Stimulated activated CD4-positive, alpha-beta T cell treated with anti-CD3 and anti-CD28 coated beads, TNF-alpha, amount 100 ng/mL, for 48 hours (primary cell): ENCODE results near the gene NGEF.

ENCODE experiments used
- DNase-seq, 3 donors: peaks; one replicate each; pipeline ENCODE4 v3.0.0-alpha.2; 2020; ENCODE audit warnings: low read depth in 3 of 3

Gene NGEF

DNA sequence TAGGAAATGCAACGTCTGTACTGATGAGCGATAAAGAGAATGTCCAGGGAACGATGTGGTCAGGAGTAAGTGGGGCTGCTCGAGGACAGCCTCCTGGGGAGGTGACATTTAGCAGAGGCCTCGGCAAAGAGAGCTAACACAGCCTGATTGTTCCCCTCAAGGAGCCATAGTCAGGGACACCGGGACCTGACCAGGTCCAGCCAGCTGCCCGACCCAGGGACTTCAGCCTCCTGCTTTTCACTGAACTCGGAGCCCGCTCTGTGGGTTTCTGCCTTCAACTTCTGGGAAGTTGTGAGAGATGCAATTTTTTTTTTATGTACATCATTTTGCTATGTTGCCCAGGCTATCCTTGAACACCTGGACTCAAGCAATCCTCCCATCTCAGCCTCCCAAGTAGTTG lies 29.5 kb upstream of the NGEF start:
- no peak for DNase-seq

DNA sequence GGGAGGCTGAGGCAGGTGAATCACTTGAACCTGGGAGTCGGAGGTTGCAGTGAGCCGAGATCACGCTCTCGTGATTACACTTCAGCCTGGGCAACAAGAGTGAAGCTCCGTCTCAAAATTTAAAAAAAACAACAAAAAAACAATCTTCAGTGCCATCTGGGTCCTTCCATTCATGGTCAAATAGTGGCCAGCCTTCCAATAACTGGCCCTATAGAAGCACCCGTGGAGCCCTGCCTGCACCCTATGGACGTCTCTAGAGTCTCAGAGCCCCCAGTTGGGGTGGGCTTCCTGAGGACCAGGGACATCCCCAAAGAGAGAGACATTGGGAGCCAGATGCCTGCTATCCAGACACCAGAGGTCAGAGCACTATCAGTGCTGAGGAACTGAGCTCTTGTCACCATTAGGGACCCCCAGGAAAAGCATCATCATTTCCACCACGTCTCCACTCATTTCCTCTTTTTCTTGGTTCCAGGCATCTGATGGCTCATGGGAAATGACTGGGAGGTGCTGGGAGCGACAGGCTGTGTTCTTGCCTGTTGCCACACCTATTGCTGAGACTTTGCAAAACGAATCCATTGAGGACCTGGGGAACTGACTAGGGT lies 28.8 kb upstream of the NGEF start:
- DNase-seq: no peak

DNA sequence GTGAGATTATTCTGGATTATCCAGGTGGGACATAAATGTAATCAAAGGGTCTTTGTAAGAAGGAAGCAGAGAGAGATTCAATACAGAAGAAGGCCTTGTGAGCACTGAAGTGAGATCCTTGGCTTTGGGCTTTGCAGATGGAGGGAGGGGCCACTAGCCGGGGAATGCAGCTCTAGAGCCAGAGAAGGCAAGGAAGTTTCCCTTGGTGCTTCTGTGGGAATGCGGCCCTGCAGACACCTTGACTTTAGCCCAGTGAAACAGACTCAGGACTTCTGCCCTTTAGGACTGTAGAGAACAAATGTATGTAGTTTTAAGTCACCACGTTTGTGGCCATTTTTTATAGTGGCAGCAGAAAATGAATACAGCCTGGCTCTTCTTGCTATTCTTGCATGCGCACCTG lies 27.5 kb upstream of the NGEF start:
- DNase-seq: no peak

DNA sequence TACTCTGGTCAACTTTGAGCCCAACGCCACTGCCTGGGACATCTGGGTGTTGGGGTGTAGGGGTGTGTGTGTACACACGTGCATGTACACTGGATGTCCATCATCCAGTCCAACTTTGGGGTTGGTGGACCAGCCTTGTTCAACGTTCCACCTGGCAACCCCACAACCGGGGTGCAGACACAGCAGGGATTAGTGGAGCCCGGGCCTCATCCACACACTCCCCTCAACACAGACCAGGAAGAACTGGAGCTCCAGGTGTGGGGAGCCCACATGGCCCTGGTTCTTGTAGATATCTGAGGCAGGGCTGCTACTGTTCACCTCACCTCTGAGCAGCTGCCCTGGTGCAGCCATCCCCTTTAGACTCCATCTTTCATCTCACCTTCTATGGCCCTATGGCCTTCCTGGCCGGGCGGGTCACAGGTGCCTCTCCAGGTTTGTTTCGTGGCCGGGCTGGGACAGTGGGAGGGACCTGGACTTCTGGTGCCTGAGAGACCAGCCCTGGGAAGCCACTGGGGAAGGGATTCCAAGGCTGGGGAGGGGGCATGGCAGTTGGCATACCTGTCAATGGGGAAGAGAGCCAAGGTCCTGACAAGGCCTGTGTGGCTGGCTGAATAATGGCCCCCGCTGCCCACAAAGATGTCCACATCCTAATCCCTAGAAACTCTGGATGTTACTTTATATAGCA lies 26.9 kb upstream of the NGEF start:
- no peak for DNase-seq

DNA sequence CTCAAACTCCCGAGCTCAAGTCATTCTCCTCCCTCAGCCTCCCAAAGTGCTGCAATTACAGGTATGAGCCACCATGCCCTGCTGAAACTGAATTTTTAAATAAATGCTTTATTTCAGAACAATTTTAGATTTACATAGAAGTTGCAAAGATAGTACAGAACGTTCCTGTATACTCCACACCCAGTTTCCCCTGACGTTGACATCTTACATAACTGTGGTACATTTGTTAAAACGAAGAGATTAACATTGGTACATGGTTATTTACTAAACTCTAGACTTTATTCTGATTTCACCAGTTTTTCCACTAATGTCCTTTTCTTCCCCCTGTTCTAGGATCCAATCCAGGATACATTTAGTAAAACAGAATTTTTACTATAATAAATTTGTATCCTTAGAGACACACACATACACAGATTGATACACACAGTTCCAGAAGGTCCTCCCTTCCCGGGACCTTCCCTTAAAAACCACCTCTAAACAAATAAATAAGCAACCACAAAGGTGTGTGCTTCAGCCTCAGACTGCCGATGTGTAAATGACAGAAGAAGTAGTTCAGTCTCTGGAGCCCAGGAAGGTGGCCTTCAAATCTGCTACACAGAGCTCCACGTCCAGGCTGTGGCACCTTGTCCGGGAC lies 26.3 kb upstream of the NGEF start:
- DNase-seq: no peak

DNA sequence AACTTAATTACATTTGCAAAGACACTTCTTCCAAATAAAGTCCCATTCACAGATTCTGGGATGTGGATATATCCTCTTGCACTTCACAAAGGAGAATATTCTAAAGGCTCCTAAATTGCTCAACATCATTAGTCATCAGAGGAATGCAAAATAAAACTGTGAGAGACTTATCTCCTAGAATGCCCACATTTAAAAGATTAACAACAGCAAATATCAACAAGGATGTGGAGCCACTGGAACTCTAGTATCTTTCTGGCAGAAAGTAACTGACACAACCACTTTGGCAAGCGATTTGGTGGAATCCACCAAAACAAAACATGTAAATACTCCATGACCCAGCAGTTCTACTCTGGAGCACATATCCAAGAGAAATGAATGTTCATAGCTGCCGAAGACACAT lies 24.0 kb upstream of the NGEF start:
- DNase-seq: no peak

DNA sequence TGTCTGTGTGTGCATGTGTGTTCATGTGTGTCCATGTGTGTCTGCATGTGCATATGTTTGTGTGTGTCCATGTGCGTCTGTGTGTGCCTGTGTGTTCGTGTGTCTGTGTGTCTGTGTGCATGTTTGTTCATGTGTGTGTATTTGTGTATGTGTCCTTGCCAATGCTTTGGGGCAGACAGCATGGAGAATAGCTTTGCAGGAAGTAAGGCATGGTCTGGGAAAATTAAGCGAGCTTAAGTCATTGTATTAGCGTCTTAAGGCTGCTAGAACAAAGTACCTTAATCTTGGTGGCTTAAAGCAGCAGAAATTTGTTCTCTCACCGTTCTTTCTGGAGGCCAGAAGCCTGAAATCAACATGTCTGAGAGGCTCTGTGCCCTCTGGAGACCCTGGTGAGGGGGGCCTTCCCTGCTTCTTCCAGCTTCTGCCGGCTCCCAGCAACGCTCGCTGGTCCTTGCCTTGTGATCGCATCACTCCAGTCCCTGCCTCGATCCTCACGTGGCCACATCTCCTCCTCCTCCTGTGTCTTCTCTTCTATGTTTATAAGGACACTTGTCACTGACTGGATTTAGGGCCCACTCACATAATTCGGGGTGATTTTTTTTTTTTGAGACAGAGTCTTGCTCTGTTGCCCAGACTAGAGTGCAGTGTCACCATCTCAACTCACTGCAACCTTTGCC lies 23.2 kb upstream of the NGEF start:
- no peak for DNase-seq

DNA sequence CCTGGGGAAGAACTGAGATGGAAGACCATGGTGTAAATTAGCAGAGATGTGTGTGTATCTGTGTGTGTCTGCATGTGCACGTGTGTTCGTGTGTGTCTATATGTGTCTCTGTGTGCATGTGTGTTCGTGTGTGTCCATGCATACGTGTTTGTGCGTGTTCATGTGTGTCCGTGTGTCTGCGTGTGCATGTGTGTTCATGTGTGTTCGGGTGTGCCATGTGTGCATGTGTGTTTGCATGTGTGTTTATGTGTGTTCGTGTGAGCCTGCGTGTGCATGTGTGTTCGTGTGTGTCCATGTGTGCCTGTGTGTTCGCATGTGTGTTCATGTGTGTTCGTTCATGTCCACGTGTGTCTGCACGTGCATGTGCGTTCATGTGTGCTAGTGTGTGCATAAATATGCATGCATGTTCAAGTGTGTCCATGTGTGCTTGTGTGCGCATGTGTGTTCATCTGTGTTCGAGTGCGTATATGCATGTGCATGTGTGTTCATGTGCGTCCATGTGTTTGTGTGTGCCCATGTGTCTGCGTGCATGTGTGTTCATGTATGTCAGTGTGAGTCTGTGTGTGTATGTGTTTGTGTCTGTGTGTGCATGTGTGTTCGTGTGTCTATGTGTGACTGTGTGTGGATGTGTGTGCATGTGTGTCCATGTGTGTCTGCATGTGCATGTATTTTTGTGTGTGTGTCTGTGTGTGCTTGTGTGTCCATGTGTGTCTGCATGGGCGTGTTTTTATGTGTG lies 22.5 kb upstream of the NGEF start:
- no peak for DNase-seq

DNA sequence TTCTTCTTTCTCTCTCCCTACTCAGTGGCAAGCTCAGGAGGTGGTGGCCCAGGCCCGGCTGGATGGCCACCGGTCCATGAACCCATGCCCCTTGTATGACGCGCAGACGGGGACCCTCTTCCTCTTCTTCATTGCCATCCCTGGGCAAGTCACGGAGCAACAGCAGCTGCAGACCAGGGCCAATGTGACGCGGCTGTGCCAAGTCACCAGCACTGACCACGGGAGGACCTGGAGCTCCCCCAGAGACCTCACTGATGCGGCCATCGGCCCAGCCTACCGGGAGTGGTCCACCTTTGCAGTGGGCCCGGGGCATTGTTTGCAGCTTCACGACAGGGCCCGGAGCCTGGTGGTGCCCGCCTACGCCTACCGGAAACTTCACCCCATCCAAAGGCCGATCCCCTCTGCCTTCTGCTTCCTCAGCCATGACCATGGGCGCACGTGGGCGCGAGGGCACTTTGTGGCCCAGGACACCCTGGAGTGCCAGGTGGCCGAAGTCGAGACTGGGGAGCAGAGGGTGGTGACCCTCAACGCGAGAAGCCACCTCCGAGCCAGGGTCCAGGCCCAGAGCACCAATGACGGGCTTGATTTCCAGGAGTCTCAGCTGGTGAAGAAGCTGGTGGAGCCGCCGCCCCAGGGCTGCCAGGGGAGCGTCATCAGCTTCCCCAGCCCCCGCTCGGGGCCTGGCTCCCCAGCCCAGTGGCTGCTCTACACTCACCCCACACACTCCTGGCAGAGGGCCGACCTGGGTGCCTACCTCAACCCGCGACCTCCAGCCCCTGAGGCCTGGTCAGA lies 21.2 kb upstream of the NGEF start:
- DNase-seq: no peak

DNA sequence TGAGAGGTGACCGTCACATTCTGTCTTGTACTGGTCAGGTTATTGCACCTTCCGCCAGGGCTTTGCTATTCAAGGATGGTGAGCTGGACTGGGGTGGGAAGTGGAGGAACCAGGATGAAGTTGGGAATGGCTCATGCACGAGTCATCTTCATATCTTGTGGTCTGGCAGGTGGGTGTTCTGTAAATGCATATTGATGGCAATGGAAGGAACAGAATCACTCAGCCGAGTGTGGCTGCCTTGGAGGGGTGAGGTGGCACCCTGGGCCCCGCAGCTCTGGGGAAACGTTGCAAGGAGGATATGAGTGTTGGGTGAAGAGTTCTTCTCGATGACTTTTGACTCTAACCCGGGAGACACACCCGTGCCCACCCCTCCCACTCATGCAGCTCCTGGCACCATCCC lies 20.6 kb upstream of the NGEF start:
- peak in 2 of 3 donors; percentile 21 to 33 for DNase-seq

DNA sequence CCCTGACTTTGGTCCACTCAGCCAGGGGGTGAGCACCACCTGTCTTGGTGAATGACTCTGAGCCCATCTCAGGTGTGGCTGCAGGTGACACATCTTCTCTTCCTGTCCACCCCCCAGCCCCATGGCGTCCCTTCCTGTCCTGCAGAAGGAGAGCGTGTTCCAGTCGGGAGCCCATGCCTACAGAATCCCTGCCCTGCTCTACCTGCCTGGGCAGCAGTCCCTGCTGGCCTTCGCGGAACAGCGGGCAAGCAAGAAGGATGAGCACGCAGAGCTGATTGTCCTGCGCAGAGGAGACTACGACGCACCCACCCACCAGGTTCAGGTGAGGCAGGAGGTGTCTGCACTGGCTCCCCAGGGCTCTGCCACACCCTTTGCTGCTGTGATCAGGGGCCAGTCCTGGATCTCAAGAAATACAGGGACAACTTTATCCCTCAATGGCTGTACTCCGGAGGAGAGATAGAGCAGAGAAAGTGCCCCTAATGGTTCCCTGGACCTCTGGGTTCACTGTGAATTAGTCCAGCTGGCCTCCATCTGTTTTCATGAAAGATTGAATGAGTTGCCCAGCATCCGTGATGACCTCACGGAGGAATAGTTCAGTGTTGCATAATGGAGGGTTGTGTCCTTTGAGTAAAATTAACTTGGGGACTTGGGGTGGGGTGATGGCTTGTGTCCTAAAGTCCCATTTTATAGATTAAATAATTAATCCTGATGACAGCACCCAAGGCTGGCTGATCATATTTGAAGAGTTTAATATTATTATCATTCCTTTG lies 19.7 kb upstream of the NGEF start, which contains the start of gene NEU2:
Gene NEU2 (plus strand): TSS at position 122 of the 770 bp plus-strand sequence. CDS start 0 bp downstream, at position 122.
- no peak for DNase-seq

DNA sequence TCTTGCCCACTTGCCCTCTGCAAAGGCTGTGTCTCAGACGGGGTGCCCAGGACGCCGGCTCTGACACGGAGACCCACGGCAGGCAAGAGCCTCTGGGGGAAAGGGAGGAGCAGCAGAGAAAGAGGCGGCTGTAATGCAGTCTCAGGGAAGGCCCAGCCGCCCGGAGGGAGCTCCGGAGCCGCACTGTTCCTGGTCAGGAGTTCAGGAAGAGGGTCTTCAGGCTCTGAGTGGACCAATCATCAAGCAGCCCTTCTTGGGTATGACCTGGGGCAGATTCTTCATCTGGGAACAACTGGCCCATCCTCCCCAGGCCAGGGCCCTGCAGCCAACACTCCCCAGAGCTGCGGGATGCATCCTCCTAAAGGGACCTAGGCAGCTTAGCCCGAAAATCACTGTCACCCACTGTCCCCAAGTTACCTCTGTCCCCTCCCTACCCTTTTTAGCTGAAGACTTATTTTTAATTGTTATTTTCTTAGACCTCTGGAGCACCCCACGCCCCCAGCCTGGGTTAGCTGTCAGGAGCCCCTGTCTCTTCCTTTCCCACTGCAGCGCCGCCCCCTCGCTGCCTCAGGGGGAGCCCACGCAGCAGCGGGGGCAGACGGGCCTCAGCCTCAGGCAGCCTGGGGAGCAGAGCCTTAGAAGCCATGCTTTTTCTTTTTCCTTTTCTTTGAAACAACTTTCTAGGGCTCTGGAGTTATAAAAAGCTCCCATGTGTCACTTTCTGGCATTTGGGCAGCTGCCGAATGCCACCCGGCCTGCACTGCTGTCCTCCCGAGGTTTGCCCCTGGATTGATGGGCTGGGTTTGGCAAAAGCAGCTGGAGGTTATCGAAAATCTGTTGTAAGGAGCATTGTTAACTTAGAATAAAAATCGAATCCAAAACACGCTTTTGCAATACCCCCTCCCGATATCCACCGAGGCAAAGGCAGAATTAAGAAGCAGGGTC lies 18.8 kb upstream of the NGEF start:
- no peak for DNase-seq

DNA sequence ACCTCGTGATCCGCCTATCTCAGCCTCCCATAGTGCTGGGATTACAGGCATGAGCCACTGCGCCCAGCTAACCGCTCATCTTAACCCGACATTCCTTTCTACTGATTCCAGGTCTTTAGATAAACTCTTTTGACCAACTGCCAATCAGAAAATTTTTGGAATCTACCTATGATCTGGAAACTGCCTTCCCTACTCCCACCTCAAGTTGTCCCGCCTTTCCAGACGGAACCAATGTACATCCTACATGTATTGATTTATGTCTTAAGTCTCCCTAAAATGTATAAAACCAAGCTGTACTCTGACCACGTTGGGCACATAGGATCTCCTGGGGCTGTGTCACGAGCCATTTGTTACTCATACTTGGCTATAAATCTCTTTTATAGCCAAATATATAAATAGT lies 16.3 kb upstream of the NGEF start:
- no peak for DNase-seq

DNA sequence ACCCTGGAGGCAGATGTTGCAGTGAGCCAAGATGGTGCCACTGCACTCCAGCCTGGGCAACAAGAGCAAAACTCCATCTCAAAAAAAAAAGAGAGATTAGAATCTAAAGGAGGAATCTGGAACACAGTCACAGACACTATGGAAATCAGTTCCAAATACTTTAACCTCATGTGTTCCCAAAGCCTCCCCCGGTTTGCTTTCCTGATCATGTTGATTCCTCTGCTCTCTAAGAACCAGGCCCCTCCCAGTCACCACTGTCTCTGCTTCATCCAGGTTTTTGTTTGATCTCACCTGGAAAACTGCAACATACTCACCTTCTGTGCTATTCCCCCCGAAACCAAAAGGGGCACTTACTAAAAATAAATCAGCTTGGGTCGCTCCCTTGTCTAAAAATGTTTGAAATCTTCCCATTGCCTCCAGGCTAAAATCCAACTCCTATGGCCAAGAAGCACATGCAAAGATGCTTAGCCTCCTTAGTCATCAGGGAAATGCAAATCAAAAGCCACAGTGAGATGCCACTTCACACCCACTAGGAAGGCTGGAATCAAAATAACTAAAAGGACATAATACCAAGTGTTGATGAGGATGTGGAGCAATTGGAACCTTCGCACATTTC lies 13.2 kb upstream of the NGEF start:
- DNase-seq: no peak

DNA sequence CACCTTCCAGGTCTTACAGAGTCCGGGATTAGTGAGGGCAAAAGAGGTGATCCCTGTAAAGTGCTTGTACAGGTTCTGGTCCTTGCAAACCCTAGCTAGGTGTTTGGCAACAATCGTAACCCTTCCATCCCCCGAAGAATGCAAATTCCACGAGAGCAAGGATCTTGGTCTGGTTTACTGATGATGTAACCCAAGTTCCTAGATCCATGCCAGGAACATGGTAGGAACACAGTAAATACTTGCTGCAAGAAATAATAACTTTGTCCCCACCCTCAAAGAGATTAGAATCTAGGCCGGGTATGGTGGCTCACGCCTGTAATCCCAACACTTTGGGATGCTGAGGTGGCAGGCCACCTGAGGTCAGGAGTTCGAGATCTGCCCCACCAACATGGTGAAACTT lies 12.7 kb upstream of the NGEF start:
- no peak for DNase-seq

DNA sequence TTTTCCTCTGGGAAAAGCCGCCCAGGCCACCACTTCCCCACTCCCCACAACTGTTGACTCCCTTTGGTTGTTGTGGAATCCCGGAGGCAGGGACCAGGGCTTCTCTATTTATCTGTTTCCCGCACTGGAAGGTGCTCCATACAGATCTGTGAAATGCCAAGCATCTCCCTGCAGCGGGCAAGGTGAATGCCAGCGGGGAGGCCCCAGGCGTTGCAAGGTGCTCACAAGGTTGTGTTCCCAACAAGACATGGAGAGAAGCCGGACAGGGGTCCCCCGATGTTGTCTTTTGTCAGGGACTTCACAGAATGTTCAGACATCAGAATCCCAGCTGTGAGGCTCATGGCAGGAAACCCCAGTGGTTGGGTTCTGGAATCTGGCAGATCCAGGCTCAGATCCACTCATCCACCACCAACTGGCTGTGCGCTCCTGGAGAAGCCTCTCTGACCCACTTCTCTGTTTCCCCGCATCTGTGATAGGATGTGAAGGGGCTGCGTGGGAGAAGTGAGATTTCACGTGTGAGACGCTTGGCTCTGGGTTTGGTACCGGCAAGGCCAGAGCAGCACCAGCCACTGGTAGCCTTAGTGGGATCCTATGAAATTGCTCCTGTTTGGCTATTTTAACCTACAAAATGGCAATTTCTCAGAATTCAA lies 10.8 kb upstream of the NGEF start:
- no peak for DNase-seq

DNA sequence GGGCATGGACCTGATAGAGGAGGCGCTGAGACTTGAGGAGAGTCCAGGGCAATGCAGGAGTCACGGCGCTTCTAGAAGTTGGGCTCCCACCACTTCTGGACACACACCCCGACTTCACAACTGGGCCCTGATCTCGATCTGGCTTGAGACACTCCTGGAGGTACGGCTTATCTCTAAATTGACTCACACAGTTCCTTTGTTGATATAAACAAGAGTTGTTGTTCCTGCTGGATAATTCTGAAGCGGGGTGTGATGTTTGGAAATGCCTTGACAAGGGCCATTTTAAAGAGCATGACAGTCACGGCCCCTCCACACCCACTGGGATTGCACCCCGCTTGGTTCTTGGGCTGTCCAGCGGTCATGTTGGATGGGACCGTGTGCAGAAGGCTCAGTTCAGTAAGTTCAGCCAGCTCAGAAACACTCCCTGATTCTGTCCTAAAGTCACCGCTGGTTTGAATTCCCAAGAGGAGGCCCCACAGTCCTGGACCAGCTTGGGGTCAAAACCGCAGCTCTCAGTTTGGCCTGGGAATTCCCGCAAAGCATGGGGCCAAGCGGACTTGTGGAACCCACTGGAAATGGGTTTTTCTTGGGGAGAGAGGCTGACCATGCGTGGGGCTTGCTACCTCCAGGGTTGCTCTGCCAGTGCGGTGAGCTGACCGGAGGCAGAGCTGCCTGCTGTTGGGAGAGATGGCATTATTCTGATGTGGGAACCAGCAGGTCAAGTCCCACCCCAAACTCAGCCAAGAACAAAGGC lies 10.1 kb upstream of the NGEF start:
- no peak for DNase-seq

DNA sequence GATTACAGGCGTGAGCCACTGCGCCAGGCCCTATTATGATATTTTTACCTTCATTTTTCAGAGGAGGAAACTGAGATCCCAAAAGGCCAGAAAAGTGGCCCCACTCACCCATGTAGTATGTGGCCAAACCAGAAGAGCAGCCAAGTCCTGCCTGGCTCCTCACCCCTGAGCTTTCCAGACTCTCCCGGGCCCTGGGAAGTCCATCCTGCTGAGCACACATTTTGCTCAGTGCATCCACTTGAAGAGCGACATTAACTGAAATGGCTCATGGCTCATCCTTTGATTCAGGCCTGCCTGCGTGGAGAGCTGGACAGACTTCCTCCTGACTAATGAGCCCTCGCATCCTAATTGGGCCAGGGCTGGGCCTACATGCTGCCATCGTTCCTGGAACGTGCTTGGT lies 9.5 kb upstream of the NGEF start:
- DNase-seq: no peak
